HG03520 (cell line): ENCODE measurements around the gene MAPKAP1.

ENCODE experiments used
- ATAC-seq: cut with Tn5 transposase; IDR thresholded peaks from one replicate; pipeline ENCODE4 v1.9.1; 2021; ENCODE audit warnings: mild to moderate bottlenecking, moderate library complexity; ENCODE audit not compliant: unreplicated experiment

The MAPKAP1 gene

DNA sequence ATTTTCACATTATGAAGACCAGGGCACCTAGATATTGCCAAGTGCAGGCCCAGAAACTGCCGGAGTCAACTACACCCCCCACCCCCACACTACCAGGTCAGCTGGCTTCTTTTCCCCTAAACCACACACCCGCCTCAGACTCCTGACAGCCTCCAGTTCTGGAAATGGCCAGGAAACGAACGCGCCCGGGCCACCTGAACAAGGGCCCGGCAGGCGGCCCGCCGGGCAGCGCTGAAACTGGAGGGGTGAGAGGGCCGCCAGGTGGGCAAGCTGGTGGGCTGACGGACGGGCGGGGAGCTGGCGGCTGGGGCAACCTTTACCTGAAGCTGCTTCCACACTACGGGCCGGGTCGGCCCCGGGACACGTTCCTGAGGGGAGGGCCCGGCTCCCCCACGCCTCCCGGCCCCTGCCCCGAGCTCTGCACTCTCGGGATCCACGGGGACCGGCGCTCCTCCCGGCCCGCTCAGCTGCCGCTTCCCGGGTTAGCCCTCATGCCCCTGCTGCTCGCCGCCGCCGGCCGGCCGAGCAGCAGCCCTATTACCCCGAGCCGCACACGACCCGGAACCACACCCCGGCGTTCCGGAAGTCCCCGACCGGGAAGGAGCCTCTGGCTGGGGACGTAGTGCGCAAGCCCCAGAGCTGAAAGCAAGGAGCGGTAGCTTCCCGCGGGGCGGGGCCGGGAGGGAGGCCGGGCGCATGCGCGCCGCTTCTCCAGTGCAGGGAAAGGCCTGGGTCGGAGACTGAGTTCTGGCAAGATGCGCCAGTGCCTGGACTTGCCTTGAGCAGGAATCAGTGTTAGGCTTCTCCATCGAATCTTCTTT lies at the start of gene MAPKAP1:
Gene MAPKAP1 (minus strand): TSS at position 558 of the 821 bp plus-strand sequence. CDS start 34,634 bp downstream, outside the sequence.
- peak; percentile 90 for ATAC-seq

DNA sequence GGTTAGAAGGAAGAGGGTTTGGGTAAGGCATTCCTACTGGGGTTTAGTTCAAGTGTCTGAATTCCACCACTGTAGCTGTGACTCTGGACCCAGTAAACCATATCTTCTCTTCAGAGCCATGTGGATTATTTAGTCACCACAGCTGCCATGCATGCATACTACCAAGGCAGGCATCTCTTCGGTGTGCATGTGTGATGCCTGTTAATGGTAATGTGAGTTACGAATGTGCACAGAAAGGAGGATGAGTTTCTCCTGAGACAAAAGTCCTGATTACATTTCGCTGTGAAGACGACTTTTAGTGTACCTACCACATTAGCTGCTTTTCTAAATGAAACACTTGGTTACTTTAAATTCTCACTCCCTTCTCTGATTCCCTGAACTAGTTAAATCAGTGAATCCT lies 49.5 kb upstream of the MAPKAP1 start:
- ATAC-seq = no peak

DNA sequence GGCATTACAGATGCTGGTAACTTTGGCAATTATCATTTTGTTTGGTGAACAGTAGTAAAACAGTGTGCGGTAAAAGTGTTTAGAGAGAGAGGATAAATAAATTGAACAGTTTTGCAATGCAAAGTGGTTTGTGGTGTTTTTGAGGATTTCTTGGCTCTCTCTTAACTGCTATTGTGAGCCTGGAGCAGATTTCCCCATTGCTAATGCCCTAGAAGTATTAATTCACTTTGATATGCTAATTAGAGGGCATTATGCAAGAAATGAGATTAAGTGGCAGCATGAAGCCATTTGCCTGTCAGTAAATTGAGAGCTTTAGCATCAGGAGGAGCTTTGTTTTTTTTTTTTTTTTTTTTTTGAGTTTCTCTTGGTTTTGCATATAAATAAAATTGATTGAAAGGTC lies 48.3 kb upstream of the MAPKAP1 start:
- ATAC-seq = no peak

GRCh38 chr9:125754096-125754495 lies 47.1 kb upstream of the MAPKAP1 start:
- no peak for ATAC-seq

- ATAC-seq = no peak
These were observed 45.1 kb upstream of the MAPKAP1 start for GRCh38 chr9:125752070-125752628.

DNA sequence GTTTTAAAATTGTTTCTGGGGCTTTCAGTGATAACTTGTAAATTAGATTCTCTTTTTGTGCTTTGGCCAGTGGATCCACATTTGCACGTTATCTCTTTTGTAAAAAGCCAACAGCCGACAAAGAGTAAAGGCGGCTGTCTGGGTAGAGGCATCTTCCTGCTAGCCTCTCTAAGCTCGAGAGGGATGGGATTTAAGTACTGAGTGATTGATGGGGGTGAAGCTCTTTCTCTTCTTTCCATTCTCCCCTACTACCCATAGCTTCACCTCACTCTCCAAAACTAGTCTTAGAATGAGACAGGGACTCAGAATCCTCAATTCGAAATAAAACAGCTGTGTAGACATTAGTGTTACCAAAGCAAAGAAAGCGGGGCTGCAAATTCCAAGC lies 43.6 kb upstream of the MAPKAP1 start:
- no peak for ATAC-seq

- ATAC-seq = no peak
These were observed 43.1 kb upstream of the MAPKAP1 start for GRCh38 chr9:125749951-125750626.

- ATAC-seq = no peak
These were observed 42.4 kb upstream of the MAPKAP1 start for GRCh38 chr9:125749287-125749935.

GRCh38 chr9:125748446-125749099 lies 41.6 kb upstream of the MAPKAP1 start:
- ATAC-seq = no peak

- no peak for ATAC-seq
These were observed 40.9 kb upstream of the MAPKAP1 start for GRCh38 chr9:125747765-125748445.

GRCh38 chr9:125747053-125747764 lies 40.2 kb upstream of the MAPKAP1 start, which contains the start of gene PBX3:
Gene PBX3, plus strand, starts transcription at chr9:125747373.
- ATAC-seq = peak; percentile 5

DNA sequence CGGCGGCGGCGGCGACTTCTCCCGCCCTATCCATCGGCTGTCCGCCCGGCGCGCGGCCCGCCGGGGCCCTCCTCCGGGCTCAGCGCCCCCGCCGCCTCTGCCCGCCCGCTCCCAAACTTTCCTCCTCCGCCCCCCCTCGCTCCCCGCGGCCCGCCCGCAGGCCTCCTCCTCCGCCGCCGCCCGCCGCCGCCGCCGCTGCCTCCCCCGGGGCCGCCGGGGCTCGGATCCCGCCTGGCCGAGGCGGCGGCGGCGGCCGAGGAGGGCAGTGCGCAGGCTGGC lies 39.7 kb upstream of the MAPKAP1 start:
- ATAC-seq = peak; percentile 8

- ATAC-seq = peak; percentile 56
These were observed 39.2 kb upstream of the MAPKAP1 start for GRCh38 chr9:125746017-125746773.

- no peak for ATAC-seq
These were observed 38.6 kb upstream of the MAPKAP1 start for GRCh38 chr9:125745682-125746016.

GRCh38 chr9:125745018-125745417 lies 38.0 kb upstream of the MAPKAP1 start:
- no peak for ATAC-seq

DNA sequence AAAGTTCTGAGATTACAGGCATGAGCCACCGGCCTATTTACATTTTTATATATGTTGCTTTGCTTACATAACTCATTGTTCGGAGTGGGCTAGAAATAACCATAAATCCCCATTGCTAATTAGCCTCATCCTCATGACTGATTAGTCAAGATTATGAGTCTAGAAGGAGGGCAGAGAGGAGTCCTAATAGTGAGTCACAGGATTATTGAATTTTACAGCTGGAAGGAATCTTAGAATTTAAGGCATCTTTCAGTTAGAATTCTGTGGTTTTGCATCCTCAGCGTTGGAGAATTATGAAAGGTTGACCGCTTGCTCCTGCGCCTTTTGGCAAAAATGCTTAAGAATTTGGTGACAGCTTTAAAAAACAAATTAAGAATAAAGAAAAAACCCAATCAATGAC lies 37.6 kb upstream of the MAPKAP1 start:
- ATAC-seq = no peak

- no peak for ATAC-seq
These were observed 36.8 kb upstream of the MAPKAP1 start for GRCh38 chr9:125743682-125744428.

GRCh38 chr9:125742657-125743056 lies 35.6 kb upstream of the MAPKAP1 start:
- ATAC-seq = no peak

- ATAC-seq = no peak
These were observed 32.4 kb upstream of the MAPKAP1 start for GRCh38 chr9:125739436-125739835.
